SH-SY5Y (cell line): Measurements from ENCODE around the gene SCTR.

Experiments
- GATA2 ChIP-seq: IDR thresholded peaks from 2 replicates; pipeline ENCODE4 v1.6.1; 2011; ENCODE audit warnings: mild to moderate bottlenecking, low read depth, low read length
- GATA3 ChIP-seq: IDR thresholded peaks from 2 replicates; pipeline ENCODE4 v1.6.1; 2011; ENCODE audit warnings: low read depth, mild to moderate bottlenecking, low read length, moderate library complexity

SCTR gene

DNA sequence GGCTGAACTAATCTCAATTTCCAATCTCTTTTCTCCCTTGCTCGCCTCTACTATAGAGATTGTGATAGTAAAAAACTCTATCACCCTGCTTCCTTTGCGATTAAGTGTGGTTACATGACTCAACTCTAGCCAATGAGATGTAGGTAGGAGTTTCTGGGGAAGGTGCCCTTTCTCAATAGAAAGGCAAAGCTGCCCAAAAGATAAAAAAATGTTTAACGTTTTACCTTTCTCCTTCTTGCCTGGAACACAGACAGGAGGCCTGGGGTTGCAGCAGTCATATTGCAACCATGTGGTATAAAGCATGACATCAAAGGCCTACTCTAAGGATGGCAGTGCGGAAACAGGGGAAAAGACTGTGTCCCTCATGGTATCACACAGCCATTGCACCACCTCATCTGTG lies 61.1 kb downstream of the SCTR start:
- TF ChIP-seq GATA2 (no peak), GATA3 (no peak)

DNA sequence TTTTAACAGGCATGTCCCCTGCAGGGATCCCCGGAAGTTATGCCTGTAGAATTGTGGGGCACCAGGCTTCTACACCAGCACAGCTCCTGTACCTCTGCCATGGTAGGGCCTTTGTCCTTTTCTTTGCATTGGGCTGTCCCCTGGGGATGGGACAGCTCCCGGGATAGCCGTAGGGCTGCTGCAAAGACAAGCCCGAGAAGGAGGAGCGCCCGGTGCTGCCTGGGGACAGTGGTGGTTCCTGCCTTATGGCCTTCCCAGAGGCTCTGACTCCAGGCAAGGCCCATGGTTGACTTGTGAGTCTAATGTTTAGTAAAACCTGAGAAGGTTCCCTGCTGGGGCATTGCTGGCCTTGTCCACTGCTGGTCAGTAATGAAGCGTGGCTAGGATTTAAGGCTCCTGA lies 61.7 kb downstream of the SCTR start:
- TF ChIP-seq GATA2 (no peak), GATA3 (no peak)

DNA sequence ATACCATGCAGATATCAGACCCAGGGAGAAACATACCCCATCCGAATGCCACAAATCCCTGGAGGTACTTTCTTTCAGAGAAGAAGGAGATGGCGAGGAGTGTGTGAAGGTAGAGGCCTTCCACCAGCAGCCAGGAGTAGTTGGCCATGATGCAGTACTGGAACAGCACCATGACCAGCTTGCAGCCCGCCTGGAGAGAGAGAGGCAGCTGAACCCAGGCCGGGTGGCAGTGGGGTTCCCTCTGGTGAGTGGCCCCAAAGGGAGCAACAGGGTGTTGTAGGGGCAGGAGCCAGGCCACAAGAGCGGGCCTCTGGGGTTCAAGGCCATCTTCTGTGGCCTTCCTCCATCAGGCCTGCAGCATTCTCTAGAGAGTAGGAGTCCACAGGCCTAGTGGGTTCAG lies 62.5 kb downstream of the SCTR start:
- no peak for TF ChIP-seq GATA2
- no peak for TF ChIP-seq GATA3

DNA sequence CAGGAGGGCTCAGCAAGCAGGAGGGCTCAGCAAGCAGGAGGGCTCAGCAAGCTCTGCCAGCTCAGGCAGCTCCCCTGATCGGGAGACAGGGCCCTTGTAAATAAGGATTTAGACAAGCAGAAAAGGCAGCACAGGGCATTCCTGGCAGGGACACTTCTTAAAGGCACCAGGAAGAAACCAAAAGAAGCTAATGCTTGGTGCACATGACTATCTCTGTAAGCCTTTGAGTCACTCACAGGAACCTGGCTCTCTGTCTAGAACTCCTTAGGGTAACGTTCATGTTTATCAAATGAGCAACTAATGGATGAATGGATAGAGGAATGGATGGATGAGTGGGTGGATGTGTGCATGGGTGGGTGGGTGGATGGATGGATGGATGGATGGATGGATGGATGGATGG lies 64.2 kb downstream of the SCTR start:
- TF ChIP-seq GATA3: no peak

DNA sequence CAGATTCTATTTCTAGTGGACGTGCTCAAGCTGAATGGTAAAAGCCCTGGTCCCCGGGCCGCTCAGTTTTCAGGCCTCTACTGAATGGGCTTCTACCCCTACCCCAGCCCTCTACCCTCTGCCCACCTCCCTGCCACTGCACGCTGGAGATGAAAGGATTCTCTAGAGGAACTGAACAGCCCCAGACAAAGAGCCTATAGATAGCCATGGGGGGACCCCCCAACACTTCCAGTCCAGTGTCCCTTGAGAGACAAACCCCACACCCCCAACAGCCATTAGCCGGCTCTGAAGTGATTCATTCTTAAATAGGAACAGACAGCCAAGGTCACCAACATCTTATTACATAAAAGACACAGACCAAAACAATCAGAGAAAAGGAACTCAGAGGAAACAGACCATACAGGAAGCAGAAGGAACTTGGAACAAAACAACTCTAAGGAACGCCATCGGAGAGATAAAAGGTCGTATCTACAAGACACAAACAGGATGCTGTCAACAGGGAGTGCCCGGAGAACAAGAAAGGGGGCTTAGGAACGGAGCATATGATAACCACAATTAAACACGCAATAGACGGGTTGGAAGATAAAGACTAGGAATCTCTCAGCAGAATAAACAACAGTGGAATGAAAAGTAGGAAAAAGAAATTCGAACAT lies 69.1 kb downstream of the SCTR start:
- TF ChIP-seq GATA3: no peak
- TF ChIP-seq GATA2: no peak

DNA sequence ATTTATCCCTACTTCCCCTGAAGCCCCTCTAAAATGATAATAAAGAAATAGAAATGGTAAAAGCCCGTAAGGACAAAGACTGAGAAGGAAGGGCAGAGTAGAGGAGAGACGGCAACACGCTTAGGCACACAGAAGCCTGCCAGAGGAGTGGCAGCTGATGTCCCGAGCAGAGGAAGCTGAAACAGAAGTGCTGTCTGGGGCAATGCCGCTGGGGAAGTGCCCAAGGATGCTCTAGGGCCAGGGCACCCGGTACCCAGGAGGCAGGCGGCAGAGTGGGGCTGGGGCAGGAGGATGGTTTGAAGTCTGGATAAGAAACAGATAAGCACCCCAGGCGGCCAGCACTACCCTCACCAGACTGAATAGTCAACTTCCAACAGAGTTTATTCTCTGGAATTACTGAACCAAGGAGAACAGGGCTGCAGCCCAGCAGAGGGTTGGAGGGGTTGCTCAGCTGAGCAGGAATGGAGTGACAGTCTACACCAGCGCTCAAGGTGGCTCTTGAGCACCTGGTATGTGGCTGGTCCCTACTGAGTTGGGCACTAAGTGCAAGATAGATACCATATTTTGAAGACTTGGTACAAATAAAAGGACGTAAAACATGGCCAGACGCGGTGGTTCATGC lies 70.2 kb downstream of the SCTR start:
- no peak for TF ChIP-seq GATA2
- TF ChIP-seq GATA3: no peak

DNA sequence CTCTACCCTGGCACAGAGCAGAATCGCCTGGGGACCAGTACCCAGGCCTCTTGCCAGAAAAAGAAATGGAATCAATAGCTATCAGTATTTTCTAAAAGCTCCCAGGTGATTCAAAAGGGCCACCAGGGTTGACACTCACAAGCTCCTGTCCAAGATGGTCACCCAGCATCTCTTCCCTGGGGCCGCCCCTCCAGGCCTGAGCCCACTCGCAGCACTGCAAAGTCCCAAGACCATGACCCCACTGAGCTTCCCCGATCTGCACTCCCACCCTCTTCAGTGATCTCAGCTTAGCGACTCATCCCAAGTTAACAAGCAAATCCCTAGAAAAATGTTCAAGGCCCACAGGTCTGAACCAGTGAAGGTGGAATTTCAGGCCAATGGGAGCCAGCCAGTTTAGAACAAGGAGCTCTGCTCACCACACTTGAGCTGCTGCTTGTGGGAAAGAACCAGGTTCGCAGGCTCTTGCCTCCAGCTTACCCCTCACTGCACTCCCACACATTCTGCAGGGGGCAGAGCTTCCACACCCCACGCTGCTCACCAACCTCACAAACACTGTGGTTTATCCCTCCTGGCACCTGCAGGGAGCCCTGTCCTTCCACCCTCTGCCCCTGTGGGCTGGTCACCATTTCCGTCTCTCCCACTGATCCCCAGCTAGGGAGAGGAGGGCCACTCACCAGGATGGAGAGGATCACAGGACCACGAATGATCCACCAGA lies 72.8 kb downstream of the SCTR start:
- no peak for TF ChIP-seq GATA2
- no peak for TF ChIP-seq GATA3

DNA sequence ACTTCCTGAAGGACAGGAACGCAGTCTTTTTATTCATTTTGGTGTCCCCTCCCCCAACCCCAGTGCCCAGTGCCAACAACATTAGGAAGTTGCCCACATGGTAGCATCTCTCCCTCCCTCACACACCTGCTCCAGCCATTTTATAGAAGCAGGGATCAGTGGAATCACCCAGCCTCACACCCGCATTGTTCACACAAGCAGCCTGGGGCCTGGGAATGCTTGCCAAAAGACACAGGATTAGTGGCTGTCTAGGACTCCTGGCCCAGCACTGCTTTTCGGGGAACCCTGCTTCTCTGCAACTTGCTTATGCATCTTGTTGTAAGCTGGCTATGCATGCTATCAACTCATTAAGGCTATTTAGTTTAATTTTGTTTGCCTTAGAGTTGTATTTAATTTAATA lies 74.8 kb downstream of the SCTR start:
- no peak for TF ChIP-seq GATA2
- no peak for TF ChIP-seq GATA3

DNA sequence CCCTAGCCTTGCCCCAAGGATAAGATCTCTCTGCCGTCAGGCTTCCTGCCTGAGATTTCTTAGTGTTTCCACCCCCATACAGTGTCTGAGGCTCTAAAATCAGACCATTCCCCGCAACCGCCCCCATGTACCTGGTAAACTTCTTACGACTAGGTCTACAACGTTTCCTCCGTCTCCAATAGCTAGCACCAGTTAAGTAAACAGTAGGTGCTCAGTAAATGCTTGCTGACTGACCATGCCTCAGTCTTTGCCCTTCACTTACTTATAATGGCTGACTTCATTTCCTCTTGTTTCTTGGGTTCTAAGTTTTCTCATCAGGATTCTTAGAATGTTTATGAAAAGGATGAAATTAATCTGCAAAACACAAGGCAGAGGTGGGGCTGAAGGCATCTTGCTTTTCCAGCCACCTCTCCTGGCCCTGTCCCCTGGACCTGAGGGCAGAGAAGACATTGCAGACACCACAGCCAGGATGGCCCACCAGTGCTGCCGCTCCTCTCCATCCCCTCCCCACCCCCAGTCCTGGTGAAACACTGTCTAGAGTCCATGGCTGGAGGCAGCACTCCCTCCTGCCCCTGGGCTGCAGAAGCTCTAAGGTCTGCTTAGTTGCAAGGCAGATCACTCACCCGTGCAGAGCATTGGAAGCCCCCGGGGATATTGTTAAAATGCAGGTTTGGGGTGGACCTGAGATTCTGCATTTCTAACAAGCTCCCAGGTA lies 75.7 kb downstream of the SCTR start:
- TF ChIP-seq GATA3 (no peak), GATA2 (no peak)

DNA sequence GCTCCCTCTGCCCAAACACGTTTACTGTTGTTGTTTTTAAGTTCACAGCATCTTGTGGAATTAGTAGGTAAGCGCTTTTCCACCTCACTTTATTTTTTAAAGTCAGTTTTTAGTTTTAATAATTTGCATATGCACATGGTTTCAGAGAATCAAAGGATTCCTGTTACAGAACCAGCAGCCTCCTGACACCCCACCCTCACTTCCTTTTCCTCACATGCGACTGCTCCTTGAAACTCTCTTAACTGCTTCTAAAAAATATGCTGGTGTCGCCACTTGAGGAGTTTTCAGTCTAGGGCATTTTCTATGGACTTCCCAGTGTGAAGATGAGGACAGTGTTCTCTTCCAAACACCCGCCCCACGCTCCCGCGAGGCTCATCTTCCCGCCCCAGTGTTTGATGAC lies 78.2 kb downstream of the SCTR start:
- TF ChIP-seq GATA3: no peak
- no peak for TF ChIP-seq GATA2

DNA sequence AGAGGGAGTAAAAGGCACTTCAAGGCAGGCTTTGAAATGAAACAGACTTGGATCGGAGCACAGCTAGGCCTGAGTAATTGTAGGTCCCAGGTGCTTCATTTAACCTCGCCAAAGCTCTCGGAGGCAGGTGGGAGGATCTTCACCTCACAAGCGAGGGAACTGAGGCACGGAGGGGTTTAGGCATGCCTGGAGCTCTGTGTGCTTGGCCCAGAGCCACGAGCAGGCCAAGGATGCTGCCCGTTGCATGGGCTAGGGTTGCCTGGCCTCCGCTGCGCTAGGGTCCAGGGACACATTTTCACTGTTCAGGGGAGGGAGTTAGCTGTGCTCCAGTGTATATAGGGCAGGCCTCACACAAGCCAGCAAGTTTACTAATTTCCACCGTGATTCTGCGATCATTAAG lies 81.4 kb downstream of the SCTR start:
- TF ChIP-seq GATA2 (no peak), GATA3 (no peak)

DNA sequence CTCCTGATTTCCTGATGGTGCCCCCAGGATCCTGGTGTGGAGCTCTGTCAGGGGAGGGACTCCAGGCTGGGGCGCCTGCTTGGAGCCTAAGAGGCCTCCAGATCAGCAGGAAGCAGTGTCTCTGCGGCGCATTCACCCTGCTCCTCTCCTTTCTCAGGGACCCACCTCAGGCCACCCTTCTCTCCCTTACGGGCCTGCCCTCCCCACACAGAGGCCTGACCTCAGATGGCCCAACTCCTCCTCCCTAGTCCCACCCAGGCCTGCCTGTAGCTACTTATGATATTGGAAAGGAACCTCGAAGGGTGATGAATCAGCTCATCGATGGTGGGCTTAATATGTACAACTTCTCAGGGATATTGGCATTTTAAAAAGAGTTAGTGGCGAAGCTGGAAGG lies 82.1 kb downstream of the SCTR start:
- no peak for TF ChIP-seq GATA3
- no peak for TF ChIP-seq GATA2

DNA sequence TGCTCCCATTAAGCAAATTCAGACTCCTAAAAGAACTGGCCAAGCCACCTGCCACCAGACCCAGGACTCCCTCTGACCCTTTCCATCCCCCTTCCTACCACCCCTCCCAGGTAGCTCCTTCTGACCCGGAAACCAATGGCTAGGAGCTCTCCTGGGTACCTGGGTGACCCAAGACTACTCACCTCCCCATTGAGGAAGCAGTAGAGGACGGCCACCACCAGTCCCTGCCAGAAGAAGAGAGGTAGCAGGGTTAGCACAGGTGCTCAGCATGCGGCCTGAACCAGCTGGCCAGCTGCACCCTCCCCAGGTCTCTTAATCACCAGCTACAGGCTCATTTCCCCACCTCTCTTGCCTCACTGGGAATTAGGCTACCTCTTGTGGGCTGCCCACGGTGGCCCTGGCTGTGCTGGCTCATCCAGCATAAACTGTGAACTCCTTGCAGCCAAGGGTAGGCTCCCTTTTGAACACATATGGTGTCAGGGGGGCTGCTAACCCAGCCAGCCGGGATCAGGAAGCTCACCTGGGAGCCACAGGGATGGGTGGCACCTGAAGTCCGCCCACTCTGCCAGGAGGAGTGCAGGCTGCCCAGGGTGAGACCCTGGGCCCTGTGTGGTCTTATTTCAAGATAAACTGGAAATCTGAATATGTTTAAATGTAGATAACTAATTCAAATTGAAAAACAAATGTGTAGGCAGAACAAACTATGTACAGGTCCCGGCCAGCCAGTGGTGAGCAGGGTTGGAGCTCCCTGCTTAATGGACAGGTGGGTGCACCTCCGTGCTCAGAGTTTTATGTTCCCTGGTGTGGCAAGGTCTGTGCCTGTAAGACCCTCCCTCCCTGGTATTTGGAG lies 82.7 kb downstream of the SCTR start:
- TF ChIP-seq GATA3 (no peak), GATA2 (no peak)

DNA sequence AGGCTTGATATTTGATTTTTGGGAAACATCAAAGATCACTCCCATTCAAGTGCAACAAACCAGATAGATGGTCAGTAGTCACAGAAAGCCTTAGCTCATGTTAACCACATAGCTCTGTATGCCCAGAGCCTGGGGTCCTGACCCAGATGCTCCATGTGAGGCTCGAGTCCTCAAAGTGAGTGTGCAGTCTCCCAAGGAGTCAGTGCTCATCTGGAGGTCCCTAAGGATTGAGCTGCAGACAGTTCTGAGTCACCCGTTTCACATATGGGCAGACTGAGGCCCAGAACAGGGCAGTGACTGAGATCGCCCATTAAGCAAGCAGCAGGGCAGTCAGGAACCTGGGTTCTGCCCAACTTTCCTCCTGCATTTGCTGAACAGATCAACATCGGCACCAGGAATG lies 83.4 kb downstream of the SCTR start:
- no peak for TF ChIP-seq GATA3
- no peak for TF ChIP-seq GATA2
